Measurements from ENCODE around the gene ZGPAT.
"Not testable (repeated sequence)": the region's sequence is repeated elsewhere in the genome, so short reads cannot be mapped to it uniquely, and the experiment has no call there.

Gene ZGPAT

GRCh38 chr20:63707558-63708300 is at the start of gene ZGPAT, which contains the start of gene ARFRP1:
TSS of gene ZGPAT (plus strand) at chr20:63708039. CDS start at chr20:63708581, 542 bp downstream.
TSS of gene ARFRP1 (minus strand) at chr20:63707976. CDS start at chr20:63707091, 885 bp downstream.
- peak within 1 kb of the TSS; percentile 82 for H3K27ac ChIP-seq
- no peak for DNase-seq (ENCODE audit: low read depth, low spot score)

DNA sequence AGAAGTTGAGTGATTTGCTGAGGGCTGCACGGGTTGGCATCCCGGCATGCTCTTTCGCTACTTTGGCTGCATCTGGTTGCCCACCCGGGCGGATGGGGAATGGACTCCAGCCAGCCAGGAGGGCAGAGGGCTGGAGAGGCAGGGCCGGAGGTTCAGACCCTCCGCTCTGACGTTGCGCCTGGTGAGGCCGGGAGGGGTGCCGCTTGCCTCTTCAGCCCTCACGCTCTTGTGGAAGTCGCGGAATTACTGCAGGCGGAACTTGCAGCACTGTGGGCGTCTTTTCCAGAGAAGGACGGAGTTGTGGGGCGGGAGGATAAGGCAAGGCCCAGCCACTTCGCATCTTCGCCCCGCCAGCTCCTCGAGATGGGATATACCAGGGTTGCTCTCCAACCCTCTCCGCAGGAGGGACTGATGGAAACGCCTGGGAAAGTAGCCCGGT is 49.1 kb upstream of the ZGPAT start:
- peak overlapping the region; percentile 50 for H3K27ac ChIP-seq
- no peak for DNase-seq (ENCODE audit: low read depth, low spot score)

DNA sequence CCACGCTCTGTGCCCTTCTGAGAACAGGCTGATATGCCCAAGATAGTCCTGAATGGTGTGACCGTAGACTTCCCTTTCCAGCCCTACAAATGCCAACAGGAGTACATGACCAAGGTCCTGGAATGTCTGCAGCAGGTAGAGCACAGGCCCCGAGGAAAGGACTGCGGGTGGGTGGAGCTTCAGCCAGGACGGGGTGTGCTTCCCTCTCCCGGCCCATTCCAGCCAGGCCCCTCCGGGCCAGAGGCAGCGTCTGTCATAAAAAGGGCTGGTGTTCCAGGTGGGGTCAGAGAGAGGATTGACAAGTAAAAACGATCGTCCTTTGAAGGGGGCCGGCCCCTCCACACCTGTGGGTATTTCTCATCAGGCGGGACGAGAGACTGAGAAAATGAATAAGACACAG is 48.5 kb upstream of the ZGPAT start:
- peak overlapping the region; percentile 50 for H3K27ac ChIP-seq
- no peak for DNase-seq (ENCODE audit: low read depth, low spot score)

DNA sequence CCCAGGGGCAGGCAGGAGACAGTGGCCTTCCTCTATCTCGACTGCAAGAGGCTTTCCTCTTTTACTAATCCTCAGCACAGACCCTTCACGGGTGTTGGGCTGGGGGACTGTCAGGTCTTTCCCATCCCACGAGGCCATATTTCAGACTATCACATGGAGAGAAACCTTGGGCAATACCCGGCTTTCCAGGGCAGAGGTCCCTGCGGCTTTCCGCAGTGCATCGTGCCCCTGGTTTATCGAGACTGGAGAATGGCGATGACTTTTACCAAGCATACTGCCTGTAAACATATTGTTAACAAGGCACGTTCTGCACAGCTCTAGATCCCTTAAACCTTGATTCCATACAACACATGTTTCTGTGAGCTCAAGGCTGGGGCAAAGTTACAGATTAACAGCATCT is 47.7 kb upstream of the ZGPAT start:
- DNase-seq (ENCODE audit: low read depth, low spot score); H3K27ac ChIP-seq: not testable (repeated sequence)

DNA sequence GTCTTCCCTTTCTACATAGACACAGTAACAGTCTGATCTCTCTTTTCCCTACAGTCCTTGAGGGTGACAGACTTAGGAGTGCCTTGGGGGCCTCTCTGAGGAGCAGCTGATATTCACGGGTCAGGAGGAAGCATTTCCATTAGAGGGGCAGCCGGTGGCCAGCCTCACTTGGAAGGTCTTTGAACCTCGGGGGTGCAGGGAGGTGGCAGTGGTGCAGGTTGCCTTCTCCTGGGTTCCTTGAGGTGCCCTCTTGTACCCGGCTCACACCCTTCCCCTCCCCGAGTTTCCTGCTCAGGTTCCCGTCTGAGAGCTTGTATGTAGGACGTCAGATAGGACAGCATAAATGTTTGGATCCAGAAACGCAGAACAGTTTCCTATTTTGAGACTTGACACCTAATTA is 47.2 kb upstream of the ZGPAT start:
- DNase-seq (ENCODE audit: low read depth, low spot score): no peak
- H3K27ac ChIP-seq: no peak overlapping the region

DNA sequence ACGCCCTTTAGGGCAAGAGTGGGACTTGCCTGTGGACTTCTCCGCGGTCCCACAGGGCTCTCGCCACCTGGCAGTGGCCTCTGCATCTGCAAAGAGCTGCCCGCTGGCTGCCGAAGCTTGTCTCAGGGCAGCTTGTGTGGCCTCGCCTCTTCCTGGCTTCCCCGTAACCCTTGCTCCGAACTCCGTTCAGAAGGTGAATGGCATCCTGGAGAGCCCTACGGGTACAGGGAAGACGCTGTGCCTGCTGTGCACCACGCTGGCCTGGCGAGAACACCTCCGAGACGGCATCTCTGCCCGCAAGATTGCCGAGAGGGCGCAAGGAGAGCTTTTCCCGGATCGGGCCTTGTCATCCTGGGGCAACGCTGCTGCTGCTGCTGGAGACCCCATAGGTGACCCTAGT is 46.7 kb upstream of the ZGPAT start:
- no peak overlapping the region for H3K27ac ChIP-seq
- DNase-seq (ENCODE audit: low read depth, low spot score): no peak

DNA sequence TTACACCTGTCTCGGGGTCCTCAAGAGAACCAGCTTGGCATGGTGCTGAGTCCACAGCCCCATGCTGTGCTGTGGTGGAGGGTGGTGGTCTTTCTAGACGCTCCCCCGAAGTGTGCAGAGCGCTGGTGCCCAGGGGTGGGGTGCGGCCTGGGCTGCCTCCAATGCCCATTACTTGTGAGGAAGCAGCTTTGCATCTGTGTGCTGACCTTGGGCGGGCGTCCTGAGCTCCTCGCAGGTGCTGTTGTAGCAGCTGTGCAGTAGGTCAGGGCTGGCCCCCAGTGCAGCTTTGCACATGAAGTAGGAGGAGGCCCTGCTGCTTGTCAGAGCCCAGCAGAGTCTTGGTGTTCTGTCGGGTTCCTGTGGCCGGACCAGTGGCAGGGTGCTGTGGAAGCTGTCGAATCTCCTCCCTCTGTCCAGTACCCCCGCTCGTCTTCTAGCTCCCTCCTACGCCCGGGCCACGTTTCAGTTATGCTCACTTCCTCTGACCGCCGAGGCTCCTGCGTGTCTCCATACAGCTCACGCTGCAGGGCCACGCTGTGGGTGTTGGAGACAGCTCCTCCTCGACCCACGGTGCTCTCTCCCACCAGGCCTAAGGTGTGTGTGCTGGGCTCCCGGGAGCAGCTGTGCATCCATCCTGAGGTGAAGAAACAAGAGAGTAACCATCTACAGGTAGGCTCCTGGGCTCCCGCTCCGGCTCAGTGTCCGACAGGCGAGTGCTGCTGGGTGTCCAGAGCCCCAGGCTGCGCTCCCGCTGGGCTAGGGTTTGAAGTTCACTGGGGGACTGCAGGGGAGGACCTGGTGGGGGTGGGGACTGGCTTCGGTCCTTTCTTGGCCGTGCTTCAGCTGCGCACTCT is 45.7 kb upstream of the ZGPAT start:
- H3K27ac ChIP-seq: no peak overlapping the region
- no peak for DNase-seq (ENCODE audit: low read depth, low spot score)

DNA sequence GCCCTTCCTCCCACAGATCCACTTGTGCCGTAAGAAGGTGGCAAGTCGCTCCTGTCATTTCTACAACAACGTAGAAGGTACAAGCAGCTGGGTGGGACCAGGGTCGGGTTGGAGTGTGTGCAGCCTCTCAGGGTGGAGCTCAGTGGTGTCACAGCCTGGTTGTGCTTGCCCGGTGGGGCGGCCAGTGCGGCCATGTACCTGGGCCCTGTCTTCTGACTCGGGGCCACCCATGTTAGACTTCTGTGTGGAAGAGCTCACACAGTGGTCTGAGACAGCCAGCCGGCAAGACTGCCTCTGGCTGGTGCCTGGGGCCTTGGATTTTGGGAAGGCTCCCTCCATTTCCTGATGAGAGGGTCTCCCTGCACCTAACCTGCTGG is 45.0 kb upstream of the ZGPAT start:
- no peak for DNase-seq (ENCODE audit: low read depth, low spot score)
- no peak overlapping the region for H3K27ac ChIP-seq

DNA sequence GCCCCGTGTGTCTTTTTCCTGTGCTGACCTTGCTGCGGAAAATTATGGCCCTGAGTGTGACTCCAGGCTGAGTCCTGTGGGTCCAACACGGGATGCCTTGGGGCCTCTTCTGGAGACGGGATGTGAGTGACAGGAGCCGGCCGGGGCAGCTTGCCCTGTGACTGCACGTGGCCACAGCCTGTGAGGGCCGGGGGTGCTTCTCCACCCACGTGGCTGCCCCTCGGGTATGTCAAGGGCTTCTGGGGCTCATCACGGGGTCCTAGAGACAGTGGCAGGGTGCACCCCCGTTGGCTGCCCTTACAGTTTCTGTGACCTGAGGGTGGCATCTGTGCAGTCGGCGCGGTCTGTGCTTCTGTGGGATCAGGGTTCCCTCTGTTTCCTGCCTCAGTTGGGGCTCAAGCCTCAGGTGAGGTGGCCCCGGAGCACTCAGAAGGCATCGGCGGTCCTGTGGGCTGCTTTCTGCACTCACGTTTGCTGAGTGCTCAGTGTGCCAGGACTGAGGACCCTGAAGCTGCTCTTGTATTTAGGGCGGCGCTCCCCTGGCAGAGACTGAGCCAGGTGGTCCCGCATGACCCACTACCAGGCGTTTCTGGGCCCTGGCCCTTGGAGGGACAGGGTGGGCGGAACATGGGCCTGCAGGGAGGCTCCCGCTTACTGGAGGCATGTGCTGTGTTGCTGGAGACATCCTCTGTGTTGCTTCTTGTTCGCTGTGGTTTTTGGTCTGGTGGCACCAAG is 44.3 kb upstream of the ZGPAT start:
- no peak overlapping the region for H3K27ac ChIP-seq
- no peak for DNase-seq (ENCODE audit: low read depth, low spot score)

GRCh38 chr20:63664143-63664851 is 43.5 kb upstream of the ZGPAT start:
- DNase-seq (ENCODE audit: low read depth, low spot score): no peak
- no peak overlapping the region for H3K27ac ChIP-seq

DNA sequence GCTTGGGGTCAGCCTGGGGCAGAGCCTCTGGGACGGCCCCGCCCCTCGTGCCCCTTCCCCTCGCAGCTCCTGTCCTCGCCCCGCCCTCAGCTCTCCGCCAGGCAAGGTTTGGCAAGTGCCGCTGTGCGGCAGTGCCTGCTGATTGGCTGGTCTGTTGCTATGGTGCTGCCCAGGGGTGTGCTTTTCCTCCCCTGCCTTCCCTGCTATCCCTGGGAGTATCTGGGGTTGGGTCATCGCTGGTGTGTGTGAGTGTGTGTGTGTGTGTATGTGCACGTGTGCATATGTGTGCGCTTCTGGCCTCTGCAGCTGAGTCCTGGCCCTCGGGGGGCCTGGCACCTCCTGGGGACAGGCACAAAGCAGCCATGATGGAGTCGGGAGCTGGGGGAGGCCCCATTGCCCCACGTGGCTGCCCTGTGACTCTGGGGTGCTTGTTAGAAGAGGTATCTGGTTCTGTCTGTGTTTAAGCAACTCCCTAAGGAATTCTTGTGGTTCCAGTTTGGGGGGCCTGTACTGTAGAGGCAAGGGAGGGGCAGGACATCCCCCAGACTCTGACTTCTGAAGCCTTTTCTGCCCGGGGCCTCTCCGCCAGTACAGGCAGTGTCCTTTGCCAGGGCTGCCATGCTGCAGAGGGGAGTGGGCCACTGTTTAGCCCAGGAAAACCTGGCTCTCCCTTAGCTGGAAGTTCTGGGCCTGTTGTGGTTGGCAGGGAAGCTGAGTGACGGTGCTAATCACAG is 42.8 kb upstream of the ZGPAT start:
- no peak for DNase-seq (ENCODE audit: low read depth, low spot score)
- H3K27ac ChIP-seq: no peak overlapping the region

GRCh38 chr20:63665708-63666107 is 42.1 kb upstream of the ZGPAT start:
- no peak for DNase-seq (ENCODE audit: low read depth, low spot score)
- H3K27ac ChIP-seq: no peak overlapping the region

DNA sequence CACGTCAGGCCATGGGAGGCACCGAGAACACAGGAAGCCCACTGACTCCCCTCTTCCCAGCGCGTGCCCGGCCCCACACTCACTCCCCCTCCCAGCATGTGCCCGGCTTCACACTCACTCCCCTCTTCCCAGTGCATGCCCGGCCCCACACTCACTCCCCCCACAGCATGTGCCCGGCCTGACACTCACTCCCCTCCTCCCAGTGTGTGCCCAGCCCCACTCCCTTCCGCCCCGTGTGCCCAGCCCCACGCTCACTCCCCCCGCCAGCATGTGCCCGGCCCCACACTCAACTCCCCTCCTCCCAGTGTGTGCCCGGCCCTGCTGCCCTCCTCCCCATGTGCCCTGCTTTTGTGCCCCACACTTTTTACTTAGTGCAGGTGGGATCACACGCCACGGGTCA is 40.0 kb upstream of the ZGPAT start:
- H3K27ac ChIP-seq: no peak overlapping the region
- DNase-seq (ENCODE audit: low read depth, low spot score): no peak

- no peak for DNase-seq (ENCODE audit: low read depth, low spot score)
- no peak overlapping the region for H3K27ac ChIP-seq
These were observed 39.5 kb upstream of the ZGPAT start for GRCh38 chr20:63668351-63668750.

- DNase-seq (ENCODE audit: low read depth, low spot score); H3K27ac ChIP-seq: not testable (repeated sequence)
These were observed 36.1 kb upstream of the ZGPAT start for GRCh38 chr20:63671695-63672094.

- H3K27ac ChIP-seq: no peak overlapping the region
- no peak for DNase-seq (ENCODE audit: low read depth, low spot score)
These were observed 35.2 kb upstream of the ZGPAT start for GRCh38 chr20:63672666-63673065.

GRCh38 chr20:63673951-63674350 is 33.9 kb upstream of the ZGPAT start:
- no peak overlapping the region for H3K27ac ChIP-seq
- no peak for DNase-seq (ENCODE audit: low read depth, low spot score)

DNA sequence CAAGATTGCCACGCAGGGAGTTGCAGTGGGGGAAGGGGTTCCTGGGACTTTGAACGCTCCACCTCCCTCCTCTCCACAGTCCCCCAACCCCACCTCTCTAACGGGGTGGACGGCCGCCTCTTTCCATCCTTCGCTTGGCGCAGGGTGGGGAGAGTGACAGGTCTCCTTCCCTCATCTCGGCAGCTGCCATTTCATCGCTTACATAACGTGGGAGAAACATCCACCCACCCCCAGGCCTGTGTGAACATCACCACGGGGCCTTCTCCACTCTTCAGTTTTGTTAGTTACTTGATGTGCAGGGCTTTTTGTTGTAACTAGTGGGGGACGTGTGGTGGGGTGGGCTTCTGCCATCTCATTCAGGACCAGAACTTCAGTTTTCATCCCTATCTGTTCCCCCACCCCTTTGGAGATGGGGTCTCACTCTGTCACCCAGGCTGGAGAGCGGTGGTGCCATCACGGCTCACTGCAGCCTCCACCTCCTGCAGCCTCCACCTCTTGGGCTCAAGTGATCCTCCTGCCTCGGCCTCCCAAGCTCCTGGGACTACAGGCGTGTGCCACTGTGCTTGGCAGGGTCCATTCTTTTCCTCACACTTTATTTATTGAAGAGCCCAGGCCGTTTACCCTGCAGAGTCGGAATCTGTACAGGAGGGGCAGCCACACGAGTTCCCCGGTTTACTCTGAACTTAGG is 32.0 kb upstream of the ZGPAT start:
- no peak overlapping the region for H3K27ac ChIP-seq
- DNase-seq (ENCODE audit: low read depth, low spot score): no peak

DNA sequence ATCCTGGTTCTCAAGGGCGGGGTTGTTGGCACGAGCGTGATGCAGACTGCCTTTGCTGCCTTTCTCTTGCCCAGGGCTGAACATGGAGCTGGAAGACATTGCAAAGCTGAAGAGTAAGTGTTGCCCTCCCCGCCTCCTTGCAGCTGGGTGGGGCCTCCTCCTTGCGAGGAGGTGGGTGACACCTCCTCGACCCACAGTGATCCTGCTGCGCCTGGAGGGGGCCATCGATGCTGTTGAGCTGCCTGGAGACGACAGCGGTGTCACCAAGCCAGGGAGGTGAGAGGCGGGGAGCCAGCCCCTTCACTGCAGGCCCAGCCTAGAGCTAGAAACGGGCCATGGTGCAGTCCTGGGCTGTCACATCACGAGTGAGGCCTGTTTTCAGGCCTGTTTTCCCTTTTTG is 29.8 kb upstream of the ZGPAT start:
- no peak overlapping the region for H3K27ac ChIP-seq
- DNase-seq (ENCODE audit: low read depth, low spot score): no peak
